NCI-H460 (cell line): ENCODE data around the gene NFIA. TPM values are rescaled to one million over a fixed set of nuclear protein-coding genes. Genes with fewer than 3 reads are reported as not detected.

ENCODE experiments used
- DNase-seq: peaks from one replicate; pipeline ENCODE4 v3.0.0-alpha.2; 2016; ENCODE audit warnings: low read depth; ENCODE audit errors: extremely low read depth
- total RNA-seq: library from RNA; depleted of rRNA; stranded (reverse); fragments of >200 nt; shearing (Covaris generic); gene quantifications from 2 replicates; pipeline ENCODE4 v1.2.3, GENCODE V29; 2014

NFIA gene
- total RNA-seq, 1 experiment from 2014 or later, result 16.9 TPM

- no peak for DNase-seq
These were observed 120.7 kb downstream of the NFIA start for GRCh38 chr1:61202854-61203598.

- DNase-seq, result no peak
These were observed 122.2 kb downstream of the NFIA start for GRCh38 chr1:61204528-61204927.

GRCh38 chr1:61207416-61207815, 125.1 kb downstream of the NFIA start:
- no peak for DNase-seq

GRCh38 chr1:61208172-61208571, 125.8 kb downstream of the NFIA start:
- no peak for DNase-seq

- DNase-seq, result no peak
These were observed 126.5 kb downstream of the NFIA start for GRCh38 chr1:61208831-61209230.

- peak; percentile 16 for DNase-seq
These were observed 128.2 kb downstream of the NFIA start for GRCh38 chr1:61210435-61211154.

GRCh38 chr1:61213245-61214011, 131.1 kb downstream of the NFIA start:
- no peak for DNase-seq

GRCh38 chr1:61215119-61215518, 132.8 kb downstream of the NFIA start:
- no peak for DNase-seq

GRCh38 chr1:61215676-61216289, 133.4 kb downstream of the NFIA start:
- no peak for DNase-seq

GRCh38 chr1:61220536-61220935, 138.2 kb downstream of the NFIA start:
- DNase-seq, result no peak

- no peak for DNase-seq
These were observed 139.3 kb downstream of the NFIA start for GRCh38 chr1:61221642-61222041.

DNA sequence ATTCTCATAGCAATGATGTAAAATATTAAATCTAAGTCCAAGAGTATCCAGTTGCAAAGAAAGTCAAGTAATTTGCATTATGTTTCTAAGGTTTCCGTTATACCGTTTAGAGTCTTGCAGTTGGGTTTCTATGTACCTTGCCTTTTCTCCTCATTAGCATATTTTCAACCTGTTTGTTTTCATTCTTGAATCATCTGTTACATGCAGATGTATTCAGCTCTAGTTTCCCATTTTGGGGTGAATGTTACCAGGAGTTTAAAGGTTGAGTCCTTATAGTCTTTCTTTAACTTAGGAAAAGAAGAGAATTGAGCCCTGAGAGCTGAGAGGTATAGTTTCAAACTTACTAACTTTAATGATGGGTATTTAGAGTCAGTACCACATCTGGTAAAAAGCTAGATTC, 139.9 kb downstream of the NFIA start:
- DNase-seq, result no peak

DNA sequence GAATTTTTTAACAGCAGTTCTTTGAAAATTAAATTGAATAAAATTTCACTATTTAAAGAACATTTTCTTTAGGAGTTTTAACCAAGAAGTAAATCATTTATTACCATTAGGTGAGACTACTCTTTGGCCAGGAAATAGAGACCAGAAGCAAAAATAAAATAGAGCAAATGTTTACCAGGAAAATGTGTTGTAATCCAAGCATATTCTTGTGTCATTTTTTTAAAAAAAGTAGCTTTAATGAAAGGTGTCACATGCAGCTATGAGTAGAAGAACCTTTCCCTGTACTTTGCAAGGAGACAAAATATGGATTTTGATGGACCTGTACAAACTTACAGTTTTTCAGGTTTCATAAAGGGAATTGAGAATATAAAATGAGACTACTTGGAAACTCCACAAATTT, 140.8 kb downstream of the NFIA start:
- DNase-seq, result no peak

GRCh38 chr1:61224609-61225008, 142.2 kb downstream of the NFIA start:
- no peak for DNase-seq

GRCh38 chr1:61225478-61225877, 143.1 kb downstream of the NFIA start:
- DNase-seq, result no peak

DNA sequence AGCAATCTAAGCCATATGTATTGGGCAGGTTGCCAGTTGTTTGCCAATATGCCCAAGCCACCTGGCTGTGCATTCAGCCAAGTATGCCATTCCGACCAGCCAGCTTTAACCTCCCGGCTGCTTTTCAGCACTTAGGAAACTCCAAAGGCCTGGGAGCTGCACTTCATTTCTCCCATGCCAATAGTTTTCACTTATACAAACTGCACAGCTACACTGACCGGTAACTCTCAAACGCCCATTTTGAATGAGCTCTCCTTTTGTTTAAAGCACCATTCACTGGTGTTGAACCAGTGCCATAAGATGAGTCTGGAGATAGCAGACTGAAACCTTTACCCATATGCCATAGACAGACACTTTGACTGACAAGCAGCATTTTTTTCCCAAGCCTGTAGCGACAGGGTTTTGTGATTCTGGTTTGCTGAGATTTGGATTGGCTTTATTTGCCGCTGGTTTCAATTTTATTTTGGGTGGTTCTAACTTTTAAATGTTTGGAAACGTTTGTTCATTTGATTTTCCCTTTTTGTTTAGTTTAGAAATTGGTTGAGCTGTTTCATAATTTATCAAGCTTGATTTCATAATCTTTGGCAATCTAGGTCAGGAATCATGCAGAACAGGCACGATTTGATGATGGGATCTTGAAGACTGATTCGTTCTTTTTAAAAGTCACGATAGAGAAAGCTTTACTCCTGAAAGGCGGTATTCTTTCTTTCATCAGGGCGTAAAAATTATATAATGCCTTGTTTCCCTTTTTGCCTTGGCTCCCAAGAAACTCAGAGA, 144.6 kb downstream of the NFIA start:
- DNase-seq, result no peak

- DNase-seq, result no peak
These were observed 145.6 kb downstream of the NFIA start for GRCh38 chr1:61227857-61228550.

DNA sequence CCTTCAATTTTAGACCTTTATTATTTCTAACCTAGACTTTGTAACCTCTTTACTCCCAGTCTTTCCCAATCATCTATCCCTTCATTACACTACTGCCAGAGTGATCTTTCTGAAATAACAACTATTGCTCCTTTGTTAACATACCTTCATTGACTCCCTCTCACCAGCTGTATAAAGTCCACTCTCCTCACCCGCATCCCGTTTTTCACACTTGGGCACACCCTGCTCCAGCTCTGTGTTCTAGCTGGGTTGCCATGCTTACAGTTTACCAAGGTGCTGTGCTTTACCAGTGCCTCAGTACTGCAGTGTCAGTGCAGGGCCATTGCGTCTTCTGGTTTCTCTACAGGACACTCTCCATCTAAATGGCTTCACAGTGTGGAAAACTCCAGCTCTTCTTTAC, 148.2 kb downstream of the NFIA start:
- DNase-seq, result no peak

GRCh38 chr1:61231795-61232194, 149.4 kb downstream of the NFIA start:
- no peak for DNase-seq
